ENCODE measurements around the gene KIF18B. TPM values are rescaled to one million over a fixed set of nuclear protein-coding genes. Genes with fewer than 3 reads are reported as not detected.

KIF18B gene
- total and polyA plus RNA-seq, 2 of the 13 experiments (the other 11 are each of a cell fraction or from before 2014, with no cell fraction given): 15.2 to 15.3 TPM

DNA sequence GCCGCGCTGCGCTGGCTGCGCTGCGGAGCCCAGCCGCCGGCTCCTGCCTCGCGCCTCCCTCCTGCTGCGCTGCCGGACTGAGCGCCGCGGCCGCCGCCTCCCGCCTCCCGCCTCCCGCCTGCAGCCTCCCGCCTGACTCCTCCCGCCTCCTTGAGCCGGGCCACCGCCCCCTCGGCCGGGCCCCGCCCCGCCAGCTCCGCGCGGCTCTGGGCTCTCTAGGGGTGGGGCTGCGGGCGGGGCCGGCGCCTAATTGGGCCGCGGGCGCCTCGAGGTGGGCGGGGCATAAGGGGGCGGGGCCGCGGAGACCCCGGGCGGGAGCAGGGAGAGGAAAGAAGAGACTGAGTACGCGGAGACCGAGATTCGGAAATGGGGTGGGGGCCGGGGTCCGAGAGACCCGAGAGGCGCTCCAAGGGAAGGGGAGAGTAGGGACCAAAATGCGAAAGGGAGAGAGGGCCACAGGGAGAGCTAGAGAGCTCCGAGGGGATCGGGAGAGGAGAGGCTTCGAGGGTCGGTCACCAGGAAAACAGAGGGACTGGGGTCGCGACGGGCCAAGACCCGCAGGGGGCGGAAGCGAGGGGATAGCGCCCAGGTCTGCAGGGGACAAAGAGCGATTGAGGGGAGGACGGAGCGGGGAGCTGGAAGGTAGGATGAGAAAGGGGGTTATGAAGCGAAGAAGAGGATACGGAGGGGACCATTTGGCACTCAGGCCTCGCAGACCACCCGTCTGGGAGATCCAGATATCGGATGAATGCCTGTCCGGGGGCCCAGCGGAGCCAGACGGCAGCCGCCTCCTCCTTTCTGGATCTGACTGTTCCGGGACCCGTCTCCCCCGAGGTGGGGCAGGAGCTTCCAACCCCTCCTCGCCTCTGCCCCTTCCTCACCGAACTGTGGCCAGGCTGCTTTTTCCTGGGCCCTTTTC is 20.9 kb upstream of the KIF18B start, which contains the start of gene C1QL1 (continued):
- peak; percentile 94 for TF ChIP-seq TFDP1 (CRISPR knock-in tag; IDR thresholded peaks at IDR 0.05; ENCODE audit: borderline replicate concordance)
- peak; percentile 91; the same call in 1 of the 2 replicates for TF ChIP-seq MTF2 (CRISPR knock-in tag; IDR thresholded peaks at IDR 0.05; ENCODE audit: borderline replicate concordance)
- TF ChIP-seq SP1 (IDR thresholded peaks at IDR 0.05): no peak
- TF ChIP-seq SP1 (CRISPR knock-in tag; IDR thresholded peaks at IDR 0.05): peak; percentile 50
- TF ChIP-seq HNRNPLL (IDR thresholded peaks at IDR 0.05; ENCODE audit: low read depth, low read length, poor library complexity, severe bottlenecking): peak; percentile 60
- TF ChIP-seq LCORL (IDR thresholded peaks at IDR 0.05): no peak
- TF ChIP-seq LCORL (CRISPR knock-in tag; IDR thresholded peaks at IDR 0.05): peak; percentile 57; the same call in 1 of the 2 replicates
- peak; percentile 65 for TF ChIP-seq CTCF (CRISPR knock-in tag; IDR thresholded peaks at IDR 0.05)
- no peak for TF ChIP-seq POGZ (CRISPR knock-in tag; IDR thresholded peaks at IDR 0.05)
- TF ChIP-seq ARNT2 (CRISPR knock-in tag; IDR thresholded peaks at IDR 0.05; ENCODE audit: low read depth): peak; percentile 66; the same call in 1 of the 2 replicates
- no peak for TF ChIP-seq SRSF9 (IDR thresholded peaks at IDR 0.05; ENCODE audit: borderline replicate concordance, insufficient read depth, low read depth, low read length, poor library complexity, severe bottlenecking)
- 0 out of 2 replicates have a peak, but pooled peaks have one; percentile 29 for TF ChIP-seq ZIK1 (CRISPR knock-in tag; IDR thresholded peaks at IDR 0.05; ENCODE audit: borderline replicate concordance, low read depth)
- peak; percentile 32; the same call in 1 of the 2 replicates for TF ChIP-seq ZNF558 (CRISPR knock-in tag; IDR thresholded peaks at IDR 0.05; ENCODE audit: borderline replicate concordance)
- no peak for TF ChIP-seq MAZ (IDR thresholded peaks at IDR 0.05; ENCODE audit: borderline replicate concordance, low read depth, low read length)
- TF ChIP-seq MAZ (CRISPR knock-in tag; IDR thresholded peaks at IDR 0.05; ENCODE audit: low read depth): no peak; the same call in 1 of the 2 replicates
- peak; percentile 34; the same call in 1 of the 2 replicates for TF ChIP-seq SALL1 (CRISPR knock-in tag; IDR thresholded peaks at IDR 0.05)
- TF ChIP-seq ZSCAN25 (CRISPR knock-in tag; IDR thresholded peaks at IDR 0.05): 0 out of 2 replicates have a peak, but pooled peaks have one; percentile 11
- no peak for TF ChIP-seq ZNF33A (CRISPR knock-in tag; IDR thresholded peaks at IDR 0.05; ENCODE audit: borderline replicate concordance)
- TF ChIP-seq ZNF547 (CRISPR knock-in tag; IDR thresholded peaks at IDR 0.05): peak; percentile 34; the same call in 1 of the 2 replicates
- TF ChIP-seq, protein P1, sequence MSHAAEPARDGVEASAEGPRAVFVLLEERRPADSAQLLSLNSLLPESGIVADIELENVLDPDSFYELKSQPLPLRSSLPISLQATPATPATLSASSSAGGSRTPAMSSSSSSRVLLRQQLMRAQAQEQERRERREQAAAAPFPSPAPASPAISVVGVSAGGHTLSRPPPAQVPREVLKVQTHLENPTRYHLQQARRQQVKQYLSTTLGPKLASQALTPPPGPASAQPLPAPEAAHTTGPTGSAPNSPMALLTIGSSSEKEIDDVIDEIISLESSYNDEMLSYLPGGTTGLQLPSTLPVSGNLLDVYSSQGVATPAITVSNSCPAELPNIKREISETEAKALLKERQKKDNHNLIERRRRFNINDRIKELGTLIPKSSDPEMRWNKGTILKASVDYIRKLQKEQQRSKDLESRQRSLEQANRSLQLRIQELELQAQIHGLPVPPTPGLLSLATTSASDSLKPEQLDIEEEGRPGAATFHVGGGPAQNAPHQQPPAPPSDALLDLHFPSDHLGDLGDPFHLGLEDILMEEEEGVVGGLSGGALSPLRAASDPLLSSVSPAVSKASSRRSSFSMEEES (CRISPR knock-in tag; IDR thresholded peaks at IDR 0.05): 0 out of 2 replicates have a peak, but pooled peaks have one; percentile 14
- TF ChIP-seq ATF3 (CRISPR knock-in tag; IDR thresholded peaks at IDR 0.05): peak; percentile 19; the same call in 1 of the 2 replicates
- TF ChIP-seq, protein P2, sequence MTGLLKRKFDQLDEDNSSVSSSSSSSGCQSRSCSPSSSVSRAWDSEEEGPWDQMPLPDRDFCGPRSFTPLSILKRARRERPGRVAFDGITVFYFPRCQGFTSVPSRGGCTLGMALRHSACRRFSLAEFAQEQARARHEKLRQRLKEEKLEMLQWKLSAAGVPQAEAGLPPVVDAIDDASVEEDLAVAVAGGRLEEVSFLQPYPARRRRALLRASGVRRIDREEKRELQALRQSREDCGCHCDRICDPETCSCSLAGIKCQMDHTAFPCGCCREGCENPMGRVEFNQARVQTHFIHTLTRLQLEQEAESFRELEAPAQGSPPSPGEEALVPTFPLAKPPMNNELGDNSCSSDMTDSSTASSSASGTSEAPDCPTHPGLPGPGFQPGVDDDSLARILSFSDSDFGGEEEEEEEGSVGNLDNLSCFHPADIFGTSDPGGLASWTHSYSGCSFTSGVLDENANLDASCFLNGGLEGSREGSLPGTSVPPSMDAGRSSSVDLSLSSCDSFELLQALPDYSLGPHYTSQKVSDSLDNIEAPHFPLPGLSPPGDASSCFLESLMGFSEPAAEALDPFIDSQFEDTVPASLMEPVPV (CRISPR knock-in tag; IDR thresholded peaks at IDR 0.05): 0 out of 2 replicates have a peak, but pooled peaks have one; percentile 57
